H7 (cell line): Measurements from ENCODE around the gene SCCPDH. TPM values are rescaled to one million over a fixed set of nuclear protein-coding genes. Genes with fewer than 3 reads are reported as not detected.

Experiments
- DNase-seq: peaks from one replicate; pipeline ENCODE4 v3.0.0; 2012
- H3K27me3 ChIP-seq: 2 replicates; pipeline ENCODE4 v1.6.0; 2011; ENCODE audit warnings: mild to moderate bottlenecking, low read length; ENCODE audit not compliant: control insufficient read depth, insufficient read depth
- H3K36me3 ChIP-seq: replicated peaks from 2 replicates; pipeline ENCODE4 v1.5.1; 2011; ENCODE audit warnings: low read length; ENCODE audit not compliant: control insufficient read depth, insufficient read depth
- H3K4me3 ChIP-seq: 2 replicates; pipeline ENCODE4 v1.5.1; 2011; ENCODE audit warnings: low read depth, mild to moderate bottlenecking, control low read depth, low read length, moderate library complexity; ENCODE audit not compliant: insufficient read depth
- total RNA-seq: library from RNA; depleted of rRNA; stranded (reverse); fragments of >200 nt; shearing (Covaris generic); gene quantifications from 2 replicates; pipeline ENCODE4 v1.2.3, GENCODE V29; 2014

The SCCPDH gene
- total RNA-seq, 1 experiment from 2014 or later = 11.1 TPM

DNA sequence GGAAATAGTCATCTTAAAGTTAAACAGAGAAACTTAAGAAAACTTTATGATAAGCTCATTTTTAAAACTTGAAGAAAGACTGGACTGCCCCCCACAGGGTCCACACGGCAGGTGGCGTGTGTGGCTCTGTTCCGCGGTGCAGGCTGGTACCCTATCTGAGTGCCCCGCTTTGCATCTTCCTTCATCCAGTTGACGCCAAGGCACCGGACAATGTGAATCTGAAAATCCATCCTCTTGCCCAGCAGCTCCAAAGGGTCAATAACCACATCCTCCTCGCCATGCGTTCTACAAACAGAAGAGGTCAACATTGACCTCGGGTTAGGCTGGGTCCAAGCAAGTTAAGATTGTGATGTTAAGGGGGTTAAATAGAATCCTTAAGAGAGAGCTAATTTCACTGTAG lies 54.5 kb downstream of the SCCPDH start:
- no peak overlapping the region for H3K4me3 ChIP-seq
- H3K36me3 ChIP-seq = 0 out of 2 replicates have a peak, but pooled peaks cover 2% of the 10 kb centered on the region
- no peak for DNase-seq

DNA sequence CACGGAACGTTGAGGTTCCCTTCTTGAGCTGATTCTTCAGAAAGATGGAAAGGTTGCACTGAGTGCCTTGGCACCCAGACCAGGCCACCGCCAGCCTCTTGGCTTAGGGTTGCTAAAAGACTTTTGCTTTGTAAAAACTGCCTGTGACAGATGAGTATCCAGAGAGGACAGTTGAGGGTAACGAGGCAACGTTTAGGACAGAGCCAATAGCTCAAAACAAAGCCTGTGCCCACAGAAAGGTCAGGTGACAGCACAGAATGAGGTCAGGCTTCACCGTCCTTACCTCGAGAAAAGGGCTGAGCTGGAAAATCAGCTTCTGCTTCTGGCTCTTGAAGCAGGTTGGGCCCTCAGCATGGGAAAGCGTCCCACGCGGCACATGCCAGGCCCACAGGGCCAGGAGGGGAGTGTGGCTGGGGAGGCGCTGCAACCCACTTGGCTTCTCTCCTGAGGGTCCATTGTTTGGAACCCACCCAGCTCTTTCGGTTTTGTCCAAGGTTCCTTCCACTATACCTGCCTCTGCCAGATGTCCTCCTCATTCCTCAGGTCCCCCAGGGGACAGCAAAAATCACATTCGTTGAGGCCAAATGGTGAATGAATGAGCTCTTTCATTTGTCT lies 55.5 kb downstream of the SCCPDH start:
- Histone ChIP-seq H3K4me3 (no peak overlapping the region), H3K36me3 (0 out of 2 replicates have a peak, but pooled peaks cover 2% of the 10 kb centered on the region), H3K27me3 (no peaks in the 10 kb centered on the region)
- no peak for DNase-seq

More for the DNA sequence above, 54.5 kb downstream of the SCCPDH start:
- H3K27me3 ChIP-seq = no peaks in the 10 kb centered on the region

DNA sequence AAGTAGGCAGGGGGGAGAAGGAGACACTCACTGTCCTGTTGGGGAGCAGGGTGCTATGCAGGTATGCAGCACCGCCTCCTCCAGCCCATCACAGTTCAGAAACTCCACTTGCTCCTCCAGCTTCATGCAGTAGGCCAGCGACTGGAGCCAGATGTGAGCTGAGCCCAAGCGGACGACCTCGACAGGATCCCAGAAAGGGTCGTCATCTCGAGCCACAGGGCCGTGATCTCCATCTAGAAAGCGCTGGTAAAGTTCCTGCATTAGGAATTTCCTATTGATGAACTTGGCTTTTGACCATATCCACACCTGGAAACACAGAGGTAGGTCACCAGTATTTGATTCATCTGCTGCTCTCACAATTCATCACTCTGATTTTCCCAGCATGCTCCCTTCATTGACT lies 56.1 kb downstream of the SCCPDH start:
- Histone ChIP-seq H3K27me3 (no peaks in the 10 kb centered on the region), H3K4me3 (no peak overlapping the region), H3K36me3 (0 out of 2 replicates have a peak, but pooled peaks cover 2% of the 10 kb centered on the region)
- DNase-seq = no peak

DNA sequence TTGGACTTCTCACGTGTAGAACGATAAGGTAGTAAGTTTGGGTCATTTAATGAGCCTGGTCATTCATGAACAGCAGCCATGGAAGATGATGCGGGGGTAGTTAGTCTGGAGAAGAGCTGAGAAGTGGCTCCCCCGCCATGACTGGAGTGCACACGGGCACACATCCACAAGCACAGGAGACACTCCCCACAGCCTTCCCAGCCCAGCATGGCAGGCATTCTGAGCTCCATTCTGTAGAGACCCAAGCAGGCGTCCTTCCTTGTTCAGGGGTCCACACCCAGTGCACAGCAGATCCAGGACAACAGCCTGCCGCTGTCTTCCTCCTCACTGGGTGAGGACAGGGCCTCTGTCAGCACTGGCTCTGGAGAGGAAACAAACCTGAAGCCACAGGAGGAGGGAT lies 57.0 kb downstream of the SCCPDH start:
- H3K36me3 ChIP-seq = 0 out of 2 replicates have a peak, but pooled peaks cover 2% of the 10 kb centered on the region
- H3K27me3 ChIP-seq = no peaks in the 10 kb centered on the region
- DNase-seq = no peak
- H3K4me3 ChIP-seq = no peak overlapping the region

DNA sequence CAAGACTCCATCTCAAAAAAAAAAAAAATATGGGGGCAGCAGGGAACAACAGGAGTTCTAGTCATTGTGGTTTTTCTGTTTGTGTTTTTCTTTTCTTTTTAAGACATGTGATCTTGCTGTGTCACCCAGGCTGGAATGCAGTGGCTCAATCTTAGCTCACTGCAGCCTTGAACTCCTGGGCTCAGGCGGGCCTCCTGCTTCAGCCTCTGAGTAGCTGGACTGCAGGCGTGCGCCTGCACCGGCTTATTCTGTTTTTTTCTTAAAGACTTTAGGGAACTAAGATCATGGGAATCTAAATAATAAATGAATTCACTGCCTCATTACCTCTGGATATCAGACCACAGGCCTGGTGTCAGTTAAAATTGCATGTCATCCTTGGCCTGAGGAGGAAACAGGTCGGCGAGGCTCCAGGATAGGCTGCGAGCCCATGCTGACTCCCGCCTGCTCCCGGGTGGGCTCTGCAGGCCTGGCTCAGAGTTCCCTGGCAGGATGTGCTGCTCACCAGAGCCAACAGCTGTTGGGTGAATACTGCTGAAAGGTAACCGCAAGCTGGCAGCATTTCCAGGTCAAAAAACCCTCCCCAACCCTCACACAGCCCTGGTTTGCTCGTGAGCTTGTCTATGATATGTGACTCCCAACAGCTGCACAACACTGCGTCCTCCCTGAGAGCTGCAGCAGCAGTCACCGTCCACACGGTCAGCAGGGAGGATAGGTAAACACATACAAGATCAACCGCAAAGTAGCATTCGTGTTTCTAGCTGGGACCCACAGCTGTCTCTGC lies 58.1 kb downstream of the SCCPDH start:
- DNase-seq = peak; percentile 32
- H3K36me3 ChIP-seq = no peaks in the 10 kb centered on the region
- no peaks in the 10 kb centered on the region for H3K27me3 ChIP-seq
- no peak overlapping the region for H3K4me3 ChIP-seq

DNA sequence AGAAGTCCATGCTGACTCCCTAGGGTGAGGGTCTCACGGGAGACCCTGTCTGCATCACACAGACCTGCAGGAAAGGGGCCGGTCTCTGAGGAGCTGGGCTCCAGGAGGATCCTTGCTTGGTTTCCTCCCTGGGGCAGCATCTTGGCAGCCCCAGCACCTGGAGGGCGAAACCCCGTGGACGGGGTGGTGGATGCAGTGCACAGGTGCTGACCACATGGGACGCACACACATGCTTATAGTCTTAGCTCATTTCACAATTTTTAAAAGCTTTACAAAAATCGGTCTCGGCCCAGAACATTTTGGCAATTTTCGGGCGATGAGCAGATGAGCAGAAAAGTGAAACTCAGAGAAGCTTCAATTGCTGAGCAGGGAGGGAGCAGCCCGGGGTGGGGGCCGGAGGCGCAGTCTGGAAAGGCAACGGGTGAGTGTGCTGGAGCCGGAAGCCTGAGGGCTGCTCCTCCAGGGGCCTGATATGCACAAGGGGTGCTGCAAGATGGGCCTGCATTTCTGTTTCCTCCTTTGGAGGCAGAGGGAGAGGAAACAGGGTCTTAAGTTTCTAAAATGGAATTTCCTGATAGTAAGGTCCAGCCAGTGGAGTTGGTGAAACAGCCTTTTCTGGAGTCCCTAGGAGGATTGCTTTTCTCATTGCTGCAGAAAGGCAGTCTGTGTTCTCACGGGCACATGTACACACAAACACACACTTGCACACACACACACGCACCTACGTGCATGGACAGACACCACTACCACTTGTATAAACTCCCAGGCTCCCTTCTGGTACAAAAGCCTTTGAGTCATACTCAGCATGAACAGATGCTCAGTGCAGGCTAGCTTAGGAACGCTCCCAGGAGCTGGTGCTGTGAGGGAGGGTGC lies 60.6 kb downstream of the SCCPDH start:
- Histone ChIP-seq H3K27me3 (no peaks in the 10 kb centered on the region; the same call in 1 of the 2 replicates), H3K36me3 (no peaks in the 10 kb centered on the region), H3K4me3 (no peak overlapping the region)
- no peak for DNase-seq

DNA sequence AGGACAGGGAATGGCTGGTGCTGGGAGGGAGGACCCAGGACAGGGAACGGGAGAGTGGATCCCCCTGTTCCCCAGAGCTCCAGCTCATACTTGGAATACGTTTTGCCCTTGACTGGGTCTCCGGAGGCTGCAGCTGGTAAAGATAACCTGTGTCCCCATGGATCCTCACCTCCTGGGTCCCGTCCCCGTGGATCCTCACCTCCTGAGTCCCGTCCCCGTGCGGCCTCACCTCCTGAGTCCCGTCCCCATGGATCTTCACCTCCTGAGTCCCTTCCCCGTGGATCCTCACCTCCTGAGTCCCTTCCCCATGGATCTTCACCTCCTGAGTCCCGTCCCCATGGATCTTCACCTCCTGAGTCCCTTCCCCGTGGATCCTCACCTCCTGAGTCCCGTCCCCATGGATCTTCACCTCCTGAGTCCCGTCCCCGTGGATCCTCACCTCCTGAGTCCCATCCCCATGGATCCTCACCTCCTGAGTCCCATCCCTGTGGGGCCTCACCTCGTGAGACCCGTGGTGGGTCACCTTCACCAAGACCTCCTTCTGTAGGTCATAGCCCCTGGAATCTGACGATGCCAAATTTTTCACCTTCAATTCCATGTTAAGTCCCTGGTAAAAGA lies 61.4 kb downstream of the SCCPDH start:
- no peaks in the 10 kb centered on the region for H3K36me3 ChIP-seq
- DNase-seq = no peak
- no peak overlapping the region for H3K4me3 ChIP-seq
- H3K27me3 ChIP-seq = no peaks in the 10 kb centered on the region; the same call in 1 of the 2 replicates

DNA sequence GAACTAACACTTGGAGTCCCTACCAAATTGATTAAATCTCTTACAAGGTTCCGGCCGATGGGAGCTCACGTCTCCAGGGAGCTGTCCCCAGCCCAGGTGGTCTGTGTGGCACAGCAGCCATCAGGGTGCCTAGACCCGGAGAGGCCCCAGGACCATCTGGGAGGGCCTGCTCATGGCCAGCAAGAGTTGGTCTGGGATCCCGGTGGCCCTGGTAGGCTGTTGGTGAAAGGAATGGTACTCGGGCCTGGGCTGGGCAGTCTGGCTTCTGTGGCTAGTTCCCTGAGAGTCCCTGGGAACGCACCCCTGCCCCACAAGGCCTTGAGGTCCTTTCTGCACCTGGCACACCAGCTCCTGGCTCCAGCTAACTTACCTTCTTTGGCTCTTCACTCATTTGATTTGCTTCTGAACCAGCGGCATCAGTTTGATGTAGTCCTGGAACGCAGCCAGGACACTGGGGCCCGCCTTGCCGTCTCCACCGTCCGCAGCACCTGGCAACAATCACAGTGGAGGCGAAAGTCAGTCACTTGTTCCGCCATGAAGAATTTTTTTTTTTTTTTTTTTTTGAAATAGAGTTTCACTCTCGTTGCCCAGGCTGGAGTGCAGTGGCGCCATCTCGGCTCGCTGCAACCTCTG lies 62.5 kb downstream of the SCCPDH start:
- Histone ChIP-seq H3K27me3 (no peaks in the 10 kb centered on the region; the same call in 1 of the 2 replicates), H3K36me3 (no peaks in the 10 kb centered on the region), H3K4me3 (no peak overlapping the region)
- DNase-seq = no peak

DNA sequence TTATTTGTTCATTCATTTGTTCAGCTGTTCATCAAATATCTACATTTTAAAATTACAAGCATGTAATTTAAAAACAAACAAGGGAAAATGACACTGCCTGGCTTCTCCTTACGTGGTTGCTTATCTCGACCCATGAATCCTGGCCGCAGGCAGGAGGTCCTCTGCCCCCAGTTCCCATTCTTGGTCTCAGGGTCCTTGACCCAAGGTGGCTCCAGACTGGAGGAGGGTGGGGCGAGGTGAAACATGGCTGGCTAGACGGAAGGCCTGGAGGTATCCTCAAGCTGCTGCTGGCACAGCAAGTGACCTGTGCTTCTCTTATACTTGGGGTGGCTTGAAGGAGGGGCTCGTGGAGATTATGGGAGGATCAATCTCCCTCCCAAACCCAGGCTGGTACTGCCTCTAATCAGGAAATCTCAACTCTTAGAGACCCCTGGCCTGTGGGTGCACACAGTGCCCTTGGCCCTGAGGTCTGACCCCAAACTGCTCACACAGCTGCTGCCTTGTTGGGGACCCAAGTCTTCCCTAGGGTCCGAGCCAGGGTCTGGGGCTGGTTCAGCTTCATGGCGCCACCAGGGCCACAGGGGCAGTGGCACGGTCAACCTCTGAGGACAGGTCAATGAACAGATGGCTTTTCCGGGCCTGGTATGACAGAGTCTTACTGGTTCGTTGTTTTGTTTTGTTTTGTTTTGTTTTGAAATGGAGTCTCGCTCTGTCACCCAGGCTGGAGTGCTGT lies 63.7 kb downstream of the SCCPDH start:
- H3K27me3 ChIP-seq = no peaks in the 10 kb centered on the region; the same call in 1 of the 2 replicates
- no peaks in the 10 kb centered on the region for H3K36me3 ChIP-seq
- no peak overlapping the region for H3K4me3 ChIP-seq
- DNase-seq = no peak

DNA sequence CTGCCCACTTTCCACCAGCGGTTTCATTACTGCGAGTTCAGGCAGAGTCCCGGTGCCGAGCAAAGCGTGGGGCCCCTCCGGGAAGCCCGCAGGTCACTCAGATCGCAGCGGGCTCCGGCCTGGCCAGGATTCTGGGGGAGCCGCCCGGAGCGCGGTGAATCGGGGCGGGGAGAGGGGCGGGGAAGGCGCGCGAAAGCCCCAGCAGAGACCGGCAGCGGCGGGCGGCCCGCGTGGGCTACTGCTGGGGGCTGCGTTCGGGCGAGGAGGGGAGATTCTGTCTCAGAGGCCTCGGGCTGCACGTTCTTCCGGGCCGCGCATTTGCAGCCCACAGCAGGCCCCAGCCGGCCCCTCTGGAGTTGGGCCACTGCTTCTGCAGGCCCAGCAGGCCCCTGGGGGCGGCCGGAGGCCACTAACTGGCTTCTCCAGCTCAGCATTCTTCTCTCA lies 64.7 kb downstream of the SCCPDH start:
- no peak overlapping the region for H3K4me3 ChIP-seq
- peak; percentile 84 for DNase-seq
- no peaks in the 10 kb centered on the region; the same call in 1 of the 2 replicates for H3K27me3 ChIP-seq

DNA sequence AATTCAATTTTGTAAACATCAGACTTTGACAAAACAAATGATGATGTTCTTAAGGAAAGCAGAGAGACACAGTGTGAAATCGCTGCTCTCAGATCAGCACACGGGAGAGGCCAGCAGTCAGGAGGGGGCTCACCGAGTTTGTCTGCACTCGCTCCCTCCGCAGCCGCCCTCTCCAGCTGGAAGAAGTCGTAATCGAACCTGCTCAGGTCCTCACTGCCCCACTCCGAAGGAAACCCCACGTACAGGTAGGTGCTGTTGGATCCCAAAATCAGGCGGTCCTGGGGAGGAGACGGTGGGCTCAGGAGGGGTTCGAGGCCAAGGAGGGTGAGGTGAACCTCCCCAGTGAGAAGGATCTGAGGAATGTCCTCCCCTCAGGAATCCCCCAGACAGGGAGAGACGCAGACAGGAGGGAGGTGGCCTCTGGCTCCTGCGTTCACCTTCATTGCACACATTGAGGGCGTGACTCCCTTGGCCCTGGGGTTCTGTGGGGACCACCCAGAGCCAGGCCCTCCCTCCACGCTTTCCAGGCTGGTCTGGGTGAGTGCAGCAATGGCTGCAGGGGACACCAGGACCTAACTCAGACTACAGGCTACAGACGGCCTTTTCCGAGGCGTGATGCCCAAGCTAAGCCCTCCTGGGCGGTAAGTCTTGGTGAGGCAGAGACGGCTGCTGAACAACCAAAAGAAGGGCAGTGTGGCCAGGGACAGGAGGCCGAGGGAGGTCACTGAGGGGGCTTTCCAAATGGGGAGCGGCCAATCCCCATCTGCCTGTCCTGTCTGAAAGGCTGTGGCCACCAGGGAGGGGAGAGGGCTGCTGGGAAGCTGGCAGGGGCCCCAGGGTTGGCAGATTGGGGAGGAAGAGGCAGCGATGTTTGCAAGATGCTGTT lies 65.5 kb downstream of the SCCPDH start:
- no peaks in the 10 kb centered on the region; the same call in 1 of the 2 replicates for H3K27me3 ChIP-seq
- peak; percentile 70 for DNase-seq
- H3K36me3 ChIP-seq = no peaks in the 10 kb centered on the region
- H3K4me3 ChIP-seq = no peak overlapping the region

More for the DNA sequence above, 64.7 kb downstream of the SCCPDH start:
- no peaks in the 10 kb centered on the region for H3K36me3 ChIP-seq

DNA sequence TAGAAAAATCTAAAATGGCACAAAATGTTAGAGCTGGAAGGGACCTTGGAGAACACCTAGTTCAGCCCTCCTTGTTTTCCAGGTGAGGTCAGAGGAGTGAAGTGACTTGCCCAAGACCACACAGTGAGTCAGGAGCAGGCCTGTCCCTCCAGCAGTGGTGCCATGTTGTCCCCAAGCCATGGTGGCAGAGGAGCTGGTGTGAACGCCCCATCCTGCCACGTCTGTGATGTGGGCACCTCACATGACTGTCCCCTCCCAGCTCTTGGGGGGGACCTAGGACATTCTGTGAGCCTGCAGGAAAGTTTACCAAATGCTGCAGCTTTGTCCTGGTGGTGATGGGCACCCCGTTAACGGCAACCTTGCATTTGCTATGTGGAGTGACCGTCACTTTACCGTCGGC lies 66.2 kb downstream of the SCCPDH start:
- no peak overlapping the region for H3K4me3 ChIP-seq
- DNase-seq = no peak
- no peaks in the 10 kb centered on the region; the same call in 1 of the 2 replicates for H3K27me3 ChIP-seq
- no peaks in the 10 kb centered on the region for H3K36me3 ChIP-seq
